Kasumi-1 (cell line): ENCODE results near the gene ARHGAP10.
"Not testable (repeated sequence)": the region's sequence is repeated elsewhere in the genome, so short reads cannot be mapped to it uniquely, and the experiment has no call there.

Experiments used
- DNase-seq, 2 experiments: peaks; one replicate each; lab custom pipeline; 2025; lab: John Stamatoyannopoulos, UW

ARHGAP10 gene

GRCh38 chr4:148068065-148068911, 336.4 kb downstream of the ARHGAP10 start:
- DNase-seq: no peak

DNA sequence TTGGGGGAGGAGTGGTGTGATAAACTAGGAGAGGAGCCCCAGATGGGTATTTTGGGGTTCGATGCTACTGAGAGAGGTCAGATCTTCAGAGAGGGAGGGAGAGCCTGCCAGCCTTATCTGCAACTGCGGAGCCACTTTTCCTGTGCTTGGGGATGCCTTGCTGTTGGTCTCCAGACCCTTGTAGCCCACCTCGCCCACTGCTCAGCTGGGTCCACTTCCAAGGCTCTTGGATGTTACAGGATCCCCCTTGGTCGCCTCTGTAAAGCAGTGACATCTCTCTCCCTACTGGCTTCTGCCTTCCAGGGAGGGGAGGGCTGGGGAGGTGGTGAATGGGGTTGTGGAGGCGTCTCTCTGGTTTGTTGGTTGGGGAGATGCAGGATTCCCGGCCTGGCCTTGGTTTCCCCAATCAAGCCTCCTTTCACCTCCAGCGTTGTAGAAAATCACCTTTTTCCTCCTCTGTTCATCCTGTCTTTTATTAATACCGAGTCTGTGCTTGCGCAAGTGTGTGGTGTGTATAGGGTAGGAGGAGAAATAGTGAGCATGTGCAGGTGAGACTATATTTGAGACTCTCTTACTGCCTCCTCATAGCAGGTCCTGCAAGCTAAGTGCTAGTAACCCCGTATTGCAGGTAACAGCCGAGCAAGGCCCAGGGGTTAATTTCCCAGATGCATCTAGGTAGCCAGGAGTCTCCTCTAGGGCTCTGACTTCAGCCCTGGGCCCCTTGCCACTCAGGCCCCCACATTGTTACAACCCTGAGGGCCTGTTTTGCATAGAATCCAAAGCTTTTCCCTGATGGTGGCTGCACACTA, 337.4 kb downstream of the ARHGAP10 start:
- DNase-seq: no peak

DNA sequence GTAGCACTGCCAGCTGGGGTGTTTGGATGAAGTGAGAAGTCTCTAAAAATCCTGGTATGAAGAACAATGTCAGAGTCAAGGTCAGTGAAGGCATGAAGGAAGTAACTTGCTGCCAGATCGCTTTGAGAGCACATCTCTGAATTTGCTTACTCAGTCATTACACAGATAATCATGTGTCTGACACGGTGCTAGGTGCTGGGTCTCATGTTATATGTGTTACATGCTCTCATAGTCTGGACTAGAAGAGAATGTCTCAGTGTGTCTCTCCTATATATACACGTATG, 337.9 kb downstream of the ARHGAP10 start:
- no peak for DNase-seq

DNA sequence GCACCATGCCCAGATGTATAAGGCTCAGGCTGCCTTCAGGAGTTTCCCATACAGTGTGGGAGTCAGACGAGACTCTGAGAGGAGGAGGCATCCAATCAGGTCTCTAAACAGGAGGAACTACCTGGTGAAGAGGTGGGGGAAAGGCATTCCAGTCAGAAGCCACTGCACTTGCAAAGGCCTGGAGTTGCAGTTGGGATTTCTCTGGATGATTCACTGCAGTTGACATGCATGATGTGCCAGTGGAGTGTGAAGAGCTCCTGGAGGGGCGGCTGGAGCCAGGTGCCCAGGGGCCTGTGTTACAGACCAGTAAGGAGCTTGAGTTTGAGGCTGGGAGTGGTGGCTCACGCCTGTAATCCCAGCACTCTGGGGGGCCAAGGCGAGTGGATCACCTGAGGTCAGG, 339.1 kb downstream of the ARHGAP10 start:
- no peak for DNase-seq

- no peak for DNase-seq
Measured at GRCh38 chr4:148072789-148073188, 340.9 kb downstream of the ARHGAP10 start.

DNA sequence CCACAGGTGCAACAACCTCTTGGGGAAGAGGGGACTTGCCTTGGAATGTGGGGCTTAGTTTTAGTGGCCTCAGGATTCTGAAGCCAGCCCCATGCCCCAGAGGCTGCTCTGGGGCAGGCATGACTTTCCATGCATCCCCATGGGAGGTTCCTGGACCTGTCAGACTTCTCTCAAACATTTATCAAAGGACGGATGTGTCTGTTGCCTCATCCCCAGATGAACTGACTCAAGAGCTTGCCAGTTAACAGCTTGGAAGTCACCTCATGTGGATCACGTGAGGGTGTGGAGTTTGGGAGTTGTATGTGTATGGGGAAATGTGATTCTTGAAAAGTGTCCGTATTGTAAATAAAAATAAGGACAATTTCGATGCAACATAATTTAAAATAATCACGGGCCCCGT, 341.5 kb downstream of the ARHGAP10 start:
- no peak for DNase-seq

GRCh38 chr4:148074462-148074861, 342.6 kb downstream of the ARHGAP10 start:
- no peak for DNase-seq

DNA sequence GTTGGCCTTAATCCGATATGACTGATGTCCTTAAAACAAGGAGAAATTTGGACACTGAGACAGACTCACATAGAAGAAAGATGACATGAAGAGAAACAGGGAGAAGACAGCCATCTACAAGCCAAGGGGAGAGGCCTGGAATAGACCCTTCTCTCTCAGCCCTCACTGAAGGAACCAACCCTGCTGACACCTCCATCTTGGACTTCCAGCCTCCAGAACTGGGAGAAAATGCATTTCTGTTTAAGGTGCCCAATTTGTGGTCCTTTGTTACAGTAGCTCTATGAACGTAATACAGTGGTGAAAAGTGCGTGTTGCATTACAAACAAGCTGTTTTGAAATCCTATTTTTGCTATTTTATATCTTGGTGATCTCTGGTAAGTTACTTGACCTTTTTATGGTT, 343.6 kb downstream of the ARHGAP10 start:
- DNase-seq: no peak

GRCh38 chr4:148076964-148077363, 345.1 kb downstream of the ARHGAP10 start:
- no peak for DNase-seq

- DNase-seq: no peak
Measured at GRCh38 chr4:148077581-148077980, 345.7 kb downstream of the ARHGAP10 start.

DNA sequence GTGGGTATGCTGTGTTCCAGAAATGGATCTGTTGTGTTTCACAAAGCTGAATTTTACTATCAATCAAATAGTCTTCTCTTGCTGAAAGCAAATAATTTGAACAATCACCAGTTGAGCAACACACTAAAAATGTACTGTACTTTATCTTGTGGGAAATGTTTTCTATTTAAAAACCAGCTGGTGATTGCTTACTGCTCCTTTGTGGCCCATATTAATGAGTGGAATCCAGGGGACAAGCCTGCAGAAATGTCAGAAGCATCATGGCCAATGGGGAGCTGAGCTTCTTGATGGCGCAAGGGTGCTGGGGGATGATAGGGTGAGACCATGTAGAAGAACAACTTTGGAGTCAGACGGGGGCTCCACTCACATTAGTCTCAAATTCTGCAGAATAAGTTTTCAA, 346.2 kb downstream of the ARHGAP10 start:
- no peak for DNase-seq

GRCh38 chr4:148079961-148080360, 348.1 kb downstream of the ARHGAP10 start:
- DNase-seq: no peak

- no peak for DNase-seq
Measured at GRCh38 chr4:148081267-148081666, 349.4 kb downstream of the ARHGAP10 start.

GRCh38 chr4:148081745-148082144, 349.9 kb downstream of the ARHGAP10 start:
- no peak for DNase-seq

GRCh38 chr4:148083073-148083472, 351.2 kb downstream of the ARHGAP10 start:
- DNase-seq: not testable (repeated sequence)

GRCh38 chr4:148089624-148090023, 357.7 kb downstream of the ARHGAP10 start:
- no peak for DNase-seq

DNA sequence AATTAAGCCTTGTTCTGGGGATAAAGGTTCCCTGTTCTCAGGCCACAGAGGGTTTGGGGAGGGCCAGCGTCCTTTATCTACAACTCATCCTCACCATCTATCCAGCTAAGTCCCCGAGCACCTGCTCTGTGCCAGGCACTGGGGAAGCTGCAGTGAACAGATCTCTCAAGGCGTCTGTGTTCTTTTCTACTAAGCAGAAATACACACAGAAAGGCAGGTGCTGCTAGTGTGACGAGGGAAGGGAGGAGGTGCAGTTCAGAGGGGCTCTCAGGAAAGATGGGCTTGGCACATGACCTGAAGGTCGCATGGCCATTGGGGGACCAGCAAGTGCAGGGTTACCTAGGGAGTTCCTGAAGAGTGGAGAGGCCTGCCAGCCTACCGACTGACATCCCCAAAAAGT, 358.1 kb downstream of the ARHGAP10 start:
- DNase-seq: no peak

GRCh38 chr4:148090503-148091476, 358.9 kb downstream of the ARHGAP10 start:
- DNase-seq: no peak

- DNase-seq: no peak
Measured at GRCh38 chr4:148091896-148092295, 360.0 kb downstream of the ARHGAP10 start.

GRCh38 chr4:148092316-148093014, 360.6 kb downstream of the ARHGAP10 start:
- DNase-seq: no peak

- DNase-seq: no peak
Measured at GRCh38 chr4:148093065-148093464, 361.2 kb downstream of the ARHGAP10 start.

GRCh38 chr4:148094149-148094548, 362.3 kb downstream of the ARHGAP10 start:
- no peak for DNase-seq
